GM18511 (cell line): ENCODE data around the gene PAX6.

ENCODE experiments used
- ATAC-seq: cut with Tn5 transposase; IDR thresholded peaks from one replicate; pipeline ENCODE4 v1.9.1; 2021; ENCODE audit warnings: mild to moderate bottlenecking, moderate library complexity; ENCODE audit not compliant: unreplicated experiment

PAX6 gene

DNA sequence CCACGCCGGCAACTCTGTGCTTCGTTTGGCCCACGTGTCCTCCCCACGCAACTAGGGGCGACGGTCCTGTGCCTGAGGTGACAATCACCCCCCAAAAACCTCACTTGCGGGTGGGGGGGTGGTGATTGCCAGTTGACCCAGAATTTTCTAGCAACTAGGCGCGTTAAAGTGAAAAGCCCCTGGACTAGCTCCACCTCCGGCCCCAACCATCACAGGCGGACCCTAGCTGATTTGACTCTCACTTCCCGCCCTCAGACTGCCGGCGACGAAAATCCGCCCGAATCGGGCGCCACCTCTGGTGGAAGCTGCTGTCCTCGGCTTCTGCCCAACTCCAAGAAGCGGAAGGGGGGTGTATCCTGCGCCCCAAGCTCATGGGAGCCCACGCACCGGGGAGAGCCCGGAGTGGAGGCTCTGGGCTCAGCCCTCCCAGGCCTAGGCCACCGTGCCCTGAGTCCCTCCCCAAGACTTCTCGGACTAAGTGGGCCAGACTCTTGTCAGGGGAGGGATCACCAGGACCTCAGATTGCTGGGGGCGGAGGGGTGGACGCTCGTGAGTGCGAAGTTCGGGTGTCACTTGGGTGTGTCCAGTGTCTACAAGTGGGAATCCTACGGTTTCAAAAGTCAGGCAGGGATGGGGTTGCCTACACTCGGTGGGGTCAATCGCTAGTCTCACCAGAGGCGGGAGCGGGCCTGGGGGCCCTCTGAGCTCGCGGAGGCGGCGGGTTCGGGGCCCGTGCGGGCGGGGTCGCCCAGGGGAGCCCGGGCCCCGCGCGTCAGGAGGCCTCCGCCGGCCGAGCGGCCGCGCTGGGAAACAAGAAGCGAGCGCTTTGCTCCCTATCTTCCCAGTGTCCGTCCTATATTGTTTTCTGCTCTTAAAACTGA is 12.3 kb downstream of the PAX6 start:
- peak; percentile 71 for ATAC-seq

GRCh38 chr11:31798057-31798553 is 13.0 kb downstream of the PAX6 start:
- ATAC-seq: peak; percentile 18

DNA sequence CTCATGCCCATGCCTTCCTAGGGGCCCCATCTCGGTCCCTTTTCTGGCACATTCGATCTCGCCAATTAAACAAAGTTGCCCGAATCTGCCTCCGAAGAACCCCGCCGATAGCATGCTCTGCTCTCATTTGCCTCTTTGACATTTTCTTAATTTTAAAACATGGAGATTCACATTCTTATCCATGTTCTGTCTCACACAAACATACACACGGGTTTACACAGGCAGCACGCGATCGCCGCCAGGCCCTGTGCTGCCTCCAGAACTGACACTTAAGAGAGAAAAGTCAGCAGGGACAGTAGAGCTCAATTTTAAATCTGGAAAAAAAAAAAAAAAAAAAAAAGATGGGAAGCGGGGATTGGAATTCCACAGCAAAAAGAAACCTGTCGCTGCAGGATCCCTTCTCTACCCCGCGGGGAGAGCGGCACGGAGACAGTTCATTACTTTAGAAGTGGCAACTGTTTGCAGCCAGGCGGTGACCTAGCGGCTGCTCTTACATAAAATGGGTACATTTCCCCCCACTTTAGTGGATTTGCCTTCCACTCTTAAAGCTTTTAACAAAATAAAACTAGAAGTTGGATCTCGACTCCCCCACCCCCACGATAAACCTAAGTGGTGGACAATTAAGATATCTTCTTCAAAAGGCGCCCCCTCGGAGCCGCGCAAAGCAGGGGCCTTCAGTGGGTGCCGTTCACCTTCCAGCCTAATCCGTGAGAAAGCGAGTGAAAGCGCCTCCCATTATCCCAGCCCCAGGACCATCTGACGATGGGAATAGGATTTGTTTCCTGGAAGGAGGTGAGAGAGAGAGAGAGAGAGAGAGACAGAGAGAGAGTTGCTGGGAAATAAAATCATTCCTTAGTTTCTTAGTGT is 13.7 kb downstream of the PAX6 start:
- no peak for ATAC-seq

GRCh38 chr11:31796499-31797189 is 14.5 kb downstream of the PAX6 start:
- ATAC-seq: no peak

DNA sequence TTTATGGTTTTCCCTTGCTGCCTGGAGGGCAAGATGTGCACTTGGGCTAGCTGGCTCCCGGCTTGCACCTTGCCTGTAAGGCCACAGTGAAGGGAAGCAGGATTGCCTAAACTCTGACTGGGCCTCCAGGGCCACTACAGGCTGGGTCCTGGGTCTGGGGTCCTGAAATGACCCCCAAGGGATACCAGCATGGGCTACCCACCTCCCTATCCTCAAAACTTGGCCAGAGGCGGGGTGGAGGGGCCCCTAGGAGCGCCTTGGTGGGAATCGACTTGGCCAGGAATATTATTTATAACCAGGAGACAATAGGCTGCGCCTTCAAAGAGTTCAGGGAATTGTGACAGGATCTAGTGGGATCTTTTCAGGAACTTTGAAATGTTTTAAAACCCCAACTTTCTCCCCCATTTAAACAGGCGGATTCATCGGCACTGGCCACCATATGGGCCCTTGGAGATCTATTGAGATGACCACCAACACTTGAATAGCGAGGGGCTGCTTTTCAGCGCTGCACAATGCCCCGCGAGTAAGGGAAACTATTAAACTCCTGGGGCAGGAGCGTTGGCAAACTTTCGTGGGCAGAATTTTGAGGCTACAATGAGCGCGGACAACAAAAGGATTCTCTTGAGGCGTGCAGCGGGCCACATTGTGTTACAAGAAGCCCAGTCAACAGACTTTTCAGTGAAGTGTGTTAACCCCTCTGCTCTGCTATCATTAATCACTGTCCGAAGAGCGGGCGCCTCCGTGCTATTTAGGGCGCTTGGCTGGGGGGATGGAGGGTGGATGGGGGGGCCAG is 15.2 kb downstream of the PAX6 start:
- no peak for ATAC-seq

GRCh38 chr11:31794548-31794947 is 16.6 kb downstream of the PAX6 start:
- ATAC-seq: no peak

GRCh38 chr11:31793264-31793663 is 17.9 kb downstream of the PAX6 start:
- no peak for ATAC-seq

DNA sequence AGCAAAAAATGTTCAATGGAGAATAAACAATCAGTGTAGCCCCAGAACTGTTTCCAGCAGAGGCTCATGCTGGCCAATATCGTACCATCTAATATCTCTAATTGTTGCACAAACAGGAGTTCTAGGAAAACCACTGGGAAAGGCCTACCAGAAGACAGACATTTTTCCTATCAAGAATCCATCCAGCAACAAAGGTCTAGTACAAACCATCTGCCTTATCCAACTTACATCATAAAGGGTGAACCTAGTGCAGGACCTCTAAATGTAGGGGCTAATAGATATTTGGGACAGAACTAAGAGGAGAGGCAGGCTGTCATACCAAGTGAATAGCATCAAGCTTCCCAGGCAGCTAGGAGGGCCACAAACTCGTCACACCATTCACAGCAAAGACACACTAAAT is 18.7 kb downstream of the PAX6 start:
- no peak for ATAC-seq

DNA sequence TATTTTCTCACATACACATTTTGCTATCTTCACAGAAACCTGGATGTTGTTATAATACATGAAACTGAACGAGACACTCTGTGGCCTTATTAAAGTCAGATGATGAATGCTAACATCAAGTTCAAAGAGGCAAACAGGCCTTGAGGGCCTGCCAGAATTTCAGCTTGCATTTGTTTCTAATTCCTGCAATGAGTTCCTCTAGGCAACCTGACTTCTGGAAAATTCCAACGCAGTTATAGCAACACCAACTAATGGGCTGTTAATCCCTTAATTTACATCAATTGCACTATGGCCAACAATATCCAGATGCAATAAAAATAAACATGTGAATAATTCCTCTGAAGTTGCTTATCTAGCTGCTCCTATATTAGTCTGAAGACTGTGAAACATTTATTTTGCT is 19.1 kb downstream of the PAX6 start:
- ATAC-seq: no peak

DNA sequence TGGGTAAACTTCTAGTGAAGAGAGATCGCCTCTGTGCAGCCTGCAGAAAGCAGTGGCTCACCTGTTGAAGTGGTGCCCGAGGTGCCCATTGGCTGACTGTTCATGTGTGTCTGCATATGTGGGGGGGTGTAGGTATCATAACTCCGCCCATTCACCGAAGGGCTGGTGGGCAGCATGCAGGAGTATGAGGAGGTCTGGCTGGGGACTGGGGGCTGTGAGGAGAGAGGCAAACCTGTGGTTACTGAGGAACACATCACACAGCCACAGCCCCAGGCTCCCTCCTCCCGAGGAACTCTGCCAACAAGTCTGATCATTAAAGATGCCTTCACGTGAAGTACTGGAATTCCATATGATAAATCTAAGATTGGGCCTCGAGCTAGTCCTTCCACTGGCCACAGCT is 20.5 kb downstream of the PAX6 start:
- no peak for ATAC-seq

- ATAC-seq: no peak
These were observed 23.0 kb downstream of the PAX6 start for GRCh38 chr11:31788085-31788484.

- no peak for ATAC-seq
These were observed 24.0 kb downstream of the PAX6 start for GRCh38 chr11:31786996-31787685.

- no peak for ATAC-seq
These were observed 26.5 kb downstream of the PAX6 start for GRCh38 chr11:31784611-31785010.

DNA sequence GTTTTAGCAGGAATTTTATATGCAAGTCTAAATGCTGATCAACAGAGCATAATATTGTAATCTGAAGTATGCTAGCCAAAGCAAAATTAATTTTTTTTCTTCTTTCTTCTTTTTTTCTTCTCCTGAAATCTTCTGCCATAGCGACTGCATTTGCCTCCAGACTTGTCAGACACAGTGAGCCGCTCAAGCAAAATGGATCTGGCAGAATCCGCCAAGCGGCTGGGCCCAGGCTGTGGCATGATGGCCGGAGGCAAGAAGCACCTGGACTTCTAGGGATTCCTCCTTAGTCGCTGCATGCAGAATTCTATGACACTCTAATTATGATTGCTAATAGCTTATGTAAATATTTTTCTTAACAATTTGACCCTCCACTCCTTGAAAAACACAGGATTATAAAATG is 27.9 kb downstream of the PAX6 start:
- ATAC-seq: no peak

DNA sequence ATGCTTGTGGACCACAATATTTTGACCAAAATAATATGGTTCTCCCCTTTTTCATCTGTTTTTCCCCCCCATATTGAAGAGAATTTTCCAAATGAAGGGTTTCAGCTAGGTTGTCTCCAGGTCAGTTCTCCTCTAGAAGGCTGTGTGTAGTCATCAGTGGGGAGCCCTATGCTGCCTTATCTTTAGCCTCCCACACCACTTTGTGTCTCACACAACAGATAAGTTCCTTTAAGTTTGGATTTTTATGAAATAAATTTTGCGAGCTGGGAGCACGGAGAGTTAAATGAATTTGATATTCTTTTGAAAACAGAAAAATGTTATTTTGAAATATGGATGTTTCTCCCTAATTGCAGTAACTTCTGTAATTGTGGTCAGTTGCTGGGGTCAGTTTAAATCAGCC is 28.9 kb downstream of the PAX6 start:
- ATAC-seq: no peak

GRCh38 chr11:31780480-31780971 is 30.6 kb downstream of the PAX6 start:
- no peak for ATAC-seq

DNA sequence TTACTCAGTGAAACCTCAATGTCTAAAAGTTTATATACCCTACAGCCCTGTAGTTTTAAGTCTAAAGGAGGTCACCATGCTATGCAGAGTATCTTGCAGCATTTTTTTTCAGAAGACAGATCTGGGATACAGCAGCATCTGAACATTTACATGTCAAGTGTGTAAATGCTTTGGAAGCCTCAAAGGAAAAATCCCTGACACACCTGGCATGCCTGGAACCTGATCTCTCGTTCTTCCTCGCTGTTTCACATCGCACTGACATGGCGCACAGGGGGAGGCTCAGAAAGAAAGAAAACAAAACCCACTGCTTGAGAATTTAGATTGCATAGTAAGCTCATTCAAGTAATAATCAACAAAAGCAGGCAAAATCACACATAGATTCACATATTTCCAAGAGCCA is 31.0 kb downstream of the PAX6 start:
- no peak for ATAC-seq

DNA sequence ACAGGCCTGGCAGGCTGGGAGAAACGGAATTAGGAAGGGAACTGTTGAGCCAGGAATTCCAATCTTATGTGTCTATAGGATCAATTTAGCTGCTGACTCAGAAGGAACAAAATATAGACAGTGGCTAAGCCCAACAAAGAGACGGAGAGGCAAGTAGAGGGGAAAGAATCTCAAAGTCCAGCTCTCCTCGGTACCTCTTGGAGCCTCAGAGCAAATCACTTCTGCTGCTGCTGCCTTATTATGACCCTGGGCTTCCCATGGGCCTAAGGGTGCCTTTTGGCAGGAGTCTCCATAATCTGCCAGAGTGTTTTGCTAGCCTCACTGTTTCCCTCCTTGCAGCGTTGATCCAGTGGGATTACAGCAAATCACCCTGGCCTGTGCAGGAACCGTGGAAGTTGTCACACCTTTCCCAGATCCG is 31.7 kb downstream of the PAX6 start:
- no peak for ATAC-seq

- ATAC-seq: no peak
These were observed 38.7 kb downstream of the PAX6 start for GRCh38 chr11:31772412-31772811.
